Endothelial cell of umbilical vein (primary cell): ENCODE measurements around the gene APH1A. TPM values are rescaled to one million over a fixed set of nuclear protein-coding genes. Genes with fewer than 3 reads are reported as not detected.

Source experiments
- BruUV-seq: library from RNA; stranded (reverse); fragments of 400-500 nt; replicated peaks from 2 replicates; lab custom pipeline; 2021; lab: Mats Ljungman, UMichigan
- CTCF ChIA-PET: fragments of 300-600, 350-600 bp; sonication (Branson Sonifier 250); formaldehyde crosslinking; loops from one replicate; lab custom pipeline; 2021; ENCODE audit warnings: antibody characterized with exemption, inconsistent platforms; lab: Charles Lee
- POLR2A ChIA-PET: fragments of 300-600, 350-600 bp; sonication (Branson Sonifier 250); formaldehyde crosslinking; loops from one replicate; lab custom pipeline; 2021; ENCODE audit warnings: antibody characterized with exemption, inconsistent platforms; lab: Charles Lee
- DNase-seq: peaks from one replicate; pipeline ENCODE4 v3.0.0-alpha.2; 2011; ENCODE audit warnings: low read depth, low spot score
- FAIRE-seq: peaks from 2 replicates; lab custom pipeline; 2011; peaks lifted over from hg19 to GRCh38; lab: Jason Lieb, UNC
- H2AFZ ChIP-seq: 2 replicates; pipeline ENCODE4 v1.6.0; 2012; ENCODE audit warnings: low read depth, low read length, control low read depth, inconsistent platforms
- H3K27ac ChIP-seq: 2 replicates; pipeline ENCODE4 v1.5.1; 2011; ENCODE audit warnings: low read depth, mild to moderate bottlenecking, control low read depth, low read length, moderate library complexity; ENCODE audit not compliant: insufficient read depth
- H3K27me3 ChIP-seq, 2 experiments: 2 replicates each; pipeline versions ENCODE4 v1.6.0 to v1.6.1; 2011; ENCODE audit warnings: low read length in 2 of 2, mixed read lengths in 1 of 2; ENCODE audit not compliant: control insufficient read depth in 2 of 2, insufficient read depth in 2 of 2
- H3K36me3 ChIP-seq, 2 experiments: 2 replicates in 1 of 2; 3 replicates in 1 of 2; pipeline ENCODE4 v1.5.1; 2011; ENCODE audit warnings: low read length in 2 of 2, mild to moderate bottlenecking in 1 of 2, moderate library complexity in 1 of 2; ENCODE audit not compliant: control insufficient read depth in 2 of 2, insufficient read depth in 2 of 2; ENCODE audit errors: extremely low read depth in 1 of 2
- H3K4me1 ChIP-seq: 3 replicates; pipeline ENCODE4 v1.5.1; 2011; ENCODE audit warnings: mild to moderate bottlenecking, low read length; ENCODE audit not compliant: control insufficient read depth, insufficient read depth; ENCODE audit errors: extremely low read depth
- H3K4me2 ChIP-seq: 2 replicates; pipeline ENCODE4 v1.6.1; 2011; ENCODE audit warnings: low read length, control low read depth, mixed read lengths; ENCODE audit not compliant: insufficient read depth
- H3K4me3 ChIP-seq, 3 experiments: fragments of 200-600 bp in 1 of 3; sonication (generic), shearing (Covaris generic) in 1 of 3; replicated peaks in 1 of 3; 2 replicates each; pipeline ENCODE4 v1.5.1; 2011 to 2016; ENCODE audit warnings: control low read depth in 3 of 3, low read length in 3 of 3, mild to moderate bottlenecking in 2 of 3, inconsistent platforms in 1 of 3, low read depth in 1 of 3, moderate library complexity in 1 of 3; ENCODE audit not compliant: insufficient read depth in 1 of 3
- H3K79me2 ChIP-seq: 2 replicates; pipeline ENCODE4 v1.6.0; 2012; ENCODE audit warnings: low read length, inconsistent platforms; ENCODE audit not compliant: control insufficient read depth, insufficient read depth
- H3K9ac ChIP-seq: replicated peaks from 2 replicates; pipeline ENCODE3; 2011; ENCODE audit warnings: low read length, control low read depth; ENCODE audit not compliant: insufficient read depth; ENCODE audit errors: extremely low read depth
- H3K9me1 ChIP-seq: replicated peaks from 3 replicates; pipeline ENCODE4 v1.6.0; 2011; ENCODE audit warnings: mild to moderate bottlenecking, low read length; ENCODE audit not compliant: control insufficient read depth, insufficient read depth; ENCODE audit errors: extremely low read depth
- H3K9me3 ChIP-seq: replicated peaks from 2 replicates; pipeline ENCODE4 v1.5.1; 2012; ENCODE audit warnings: low read length, inconsistent platforms; ENCODE audit not compliant: control insufficient read depth, insufficient read depth
- H4K20me1 ChIP-seq: replicated peaks from 2 replicates; pipeline ENCODE3; 2011; ENCODE audit warnings: mild to moderate bottlenecking, low read length; ENCODE audit not compliant: control insufficient read depth, insufficient read depth; ENCODE audit errors: extremely low read depth
- EZH2 ChIP-seq: IDR thresholded peaks from 2 replicates; pipeline ENCODE4 v1.6.1; 2012; ENCODE audit warnings: borderline replicate concordance, low read depth, mild to moderate bottlenecking, moderate library complexity, low read length, inconsistent platforms; ENCODE audit not compliant: severe bottlenecking
- FOS ChIP-seq: IDR thresholded peaks from 2 replicates; pipeline ENCODE4 v1.6.1; 2011; ENCODE audit warnings: mild to moderate bottlenecking, low read length, moderate library complexity, borderline replicate concordance; ENCODE audit not compliant: insufficient read depth
- GATA2 ChIP-seq: IDR thresholded peaks from 2 replicates; pipeline ENCODE4 v1.7.0; 2011; ENCODE audit warnings: low read depth, mild to moderate bottlenecking, moderate library complexity, mixed read lengths, low read length; ENCODE audit not compliant: insufficient read length, insufficient read depth
- JUN ChIP-seq: IDR thresholded peaks from 2 replicates; pipeline ENCODE4 v1.6.1; 2011; ENCODE audit warnings: borderline replicate concordance, low read depth; ENCODE audit not compliant: insufficient read length, insufficient read depth
- MYC ChIP-seq: IDR thresholded peaks from one replicate; pipeline ENCODE4 v1.6.1; 2011; ENCODE audit warnings: mild to moderate bottlenecking, low read depth, low read length
- POLR2A ChIP-seq: IDR thresholded peaks from 2 replicates; pipeline ENCODE4 v1.6.1; 2012; ENCODE audit warnings: low read depth, mild to moderate bottlenecking, control low read depth, low read length
- POLR2AphosphoS5 ChIP-seq: IDR thresholded peaks from 2 replicates; pipeline ENCODE4 v1.6.1; 2012; ENCODE audit warnings: low read depth, mild to moderate bottlenecking, control low read depth, low read length, moderate library complexity; ENCODE audit not compliant: insufficient read depth
- dilution Hi-C: fragments of 300-500 bp; cut with MboI; formaldehyde crosslinking; loops from one replicate; pipeline ENCODE4 v1.15.0; 2019; ENCODE audit warnings: low sequenced_read_pairs; ENCODE audit not compliant: extremely low pct_ligation_motif_present
- intact Hi-C: fragments of 100-400 bp; cut with micrococcal nuclease; formaldehyde crosslinking; loops from one replicate; pipeline ENCODE4 v1.10.0; 2022
- polyA plus RNA-seq, 4 experiments: library from polyadenylated mRNA; depleted of rRNA in 3 of 4; stranded (reverse) in 3 of 4; unstranded in 1 of 4; fragments of >200 nt; gene quantifications; 2 replicates each; pipeline versions ENCODE4 v1.2.1 to v1.2.3, GENCODE V29; 2011 to 2012; ENCODE audit warnings: missing spikeins in 1 of 4
- total RNA-seq: library from RNA; stranded (reverse); gene quantifications from 2 replicates; pipeline ENCODE4 v1.2.3, GENCODE V29; 2021
- TF ChIP-seq, protein P1 (sequence below): IDR thresholded peaks from 2 replicates; pipeline ENCODE4 v1.6.1; 2011; ENCODE audit not compliant: insufficient read depth, insufficient read length
- TF ChIP-seq, protein P2 (sequence below), 2 donors: IDR thresholded peaks; 1 replicate in 1 of 2; 2 replicates in 1 of 2; pipeline ENCODE4 v1.5.1; 2011; ENCODE audit warnings: low read length in 2 of 2, mild to moderate bottlenecking in 2 of 2, moderate library complexity in 2 of 2, control low read depth in 1 of 2, inconsistent platforms in 1 of 2, low read depth in 1 of 2; ENCODE audit not compliant: insufficient read depth in 1 of 2; ENCODE audit errors: extremely low read depth in 1 of 2

APH1A gene
- total and polyA plus RNA-seq, 2 donors (not counting 3 experiments of a cell fraction or from before 2014, with no cell fraction given), result 165 to 325 TPM

DNA sequence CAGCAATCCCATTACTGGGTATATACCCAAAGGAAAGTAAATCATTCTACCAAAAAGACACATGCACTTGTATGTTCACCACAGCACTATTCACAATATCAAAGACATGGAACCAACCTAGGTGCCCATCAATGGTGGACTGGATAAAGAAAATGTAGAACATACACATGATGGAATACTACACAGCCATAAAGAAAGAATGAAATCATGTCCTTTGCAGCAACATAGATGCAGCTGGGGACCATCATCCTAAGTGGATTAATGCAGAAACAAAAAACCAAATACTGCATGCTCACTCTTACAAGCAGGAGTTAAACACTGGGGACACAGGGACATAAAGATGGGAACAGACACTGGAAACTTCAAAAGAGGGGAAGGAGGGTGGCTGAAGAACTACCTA lies 41.6 kb downstream of the APH1A start:
- Histone ChIP-seq H3K4me3 (no peak overlapping the region), H3K27me3 (no peaks in the 10 kb centered on the region), H3K36me3 (peaks cover 4 to 7% of the 10 kb centered on the region in 2 experiments), H3K9me1 (no peaks in the 10 kb centered on the region), H3K4me1 (no peaks in the 10 kb centered on the region), H4K20me1 (no peaks in the 10 kb centered on the region), H3K27ac (no peak overlapping the region), H2AFZ (no peak overlapping the region), H3K4me2 (no peak overlapping the region), H3K79me2 (peaks cover 7% of the 10 kb centered on the region), H3K9ac (no peak overlapping the region), H3K9me3 (no peaks in the 10 kb centered on the region)
- DNase-seq (no peak), FAIRE-seq (no peak)
- TF ChIP-seq FOS (no peak), MYC (no peak), EZH2 (no peak), GATA2 (no peak), POLR2AphosphoS5 (no peak), JUN (no peak), POLR2A (no peak)
- TF ChIP-seq, protein P1, sequence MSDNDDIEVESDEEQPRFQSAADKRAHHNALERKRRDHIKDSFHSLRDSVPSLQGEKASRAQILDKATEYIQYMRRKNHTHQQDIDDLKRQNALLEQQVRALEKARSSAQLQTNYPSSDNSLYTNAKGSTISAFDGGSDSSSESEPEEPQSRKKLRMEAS, result no peak
- TF ChIP-seq, protein P2, sequence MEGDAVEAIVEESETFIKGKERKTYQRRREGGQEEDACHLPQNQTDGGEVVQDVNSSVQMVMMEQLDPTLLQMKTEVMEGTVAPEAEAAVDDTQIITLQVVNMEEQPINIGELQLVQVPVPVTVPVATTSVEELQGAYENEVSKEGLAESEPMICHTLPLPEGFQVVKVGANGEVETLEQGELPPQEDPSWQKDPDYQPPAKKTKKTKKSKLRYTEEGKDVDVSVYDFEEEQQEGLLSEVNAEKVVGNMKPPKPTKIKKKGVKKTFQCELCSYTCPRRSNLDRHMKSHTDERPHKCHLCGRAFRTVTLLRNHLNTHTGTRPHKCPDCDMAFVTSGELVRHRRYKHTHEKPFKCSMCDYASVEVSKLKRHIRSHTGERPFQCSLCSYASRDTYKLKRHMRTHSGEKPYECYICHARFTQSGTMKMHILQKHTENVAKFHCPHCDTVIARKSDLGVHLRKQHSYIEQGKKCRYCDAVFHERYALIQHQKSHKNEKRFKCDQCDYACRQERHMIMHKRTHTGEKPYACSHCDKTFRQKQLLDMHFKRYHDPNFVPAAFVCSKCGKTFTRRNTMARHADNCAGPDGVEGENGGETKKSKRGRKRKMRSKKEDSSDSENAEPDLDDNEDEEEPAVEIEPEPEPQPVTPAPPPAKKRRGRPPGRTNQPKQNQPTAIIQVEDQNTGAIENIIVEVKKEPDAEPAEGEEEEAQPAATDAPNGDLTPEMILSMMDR (IDR thresholded peaks at IDR 0.05; ENCODE audit: extremely low read depth in 1 of 2, insufficient read depth in 1 of 2, low read depth in 1 of 2, low read length in 2 of 2), result no peak
- no TSS peak for BruUV-seq
- dilution Hi-C loops, result no loop called here
- CTCF ChIA-PET, result no interaction called here
- POLR2A ChIA-PET, result no interaction called here
- intact Hi-C loops, result no loop called here
